ENCODE data around the gene ASPG. TPM values are rescaled to one million over a fixed set of nuclear protein-coding genes. Genes with fewer than 3 reads are reported as not detected.

Gene ASPG
- total and polyA plus RNA-seq, 2 experiments from 2014 or later, result 5.9 to 20.3 TPM

DNA sequence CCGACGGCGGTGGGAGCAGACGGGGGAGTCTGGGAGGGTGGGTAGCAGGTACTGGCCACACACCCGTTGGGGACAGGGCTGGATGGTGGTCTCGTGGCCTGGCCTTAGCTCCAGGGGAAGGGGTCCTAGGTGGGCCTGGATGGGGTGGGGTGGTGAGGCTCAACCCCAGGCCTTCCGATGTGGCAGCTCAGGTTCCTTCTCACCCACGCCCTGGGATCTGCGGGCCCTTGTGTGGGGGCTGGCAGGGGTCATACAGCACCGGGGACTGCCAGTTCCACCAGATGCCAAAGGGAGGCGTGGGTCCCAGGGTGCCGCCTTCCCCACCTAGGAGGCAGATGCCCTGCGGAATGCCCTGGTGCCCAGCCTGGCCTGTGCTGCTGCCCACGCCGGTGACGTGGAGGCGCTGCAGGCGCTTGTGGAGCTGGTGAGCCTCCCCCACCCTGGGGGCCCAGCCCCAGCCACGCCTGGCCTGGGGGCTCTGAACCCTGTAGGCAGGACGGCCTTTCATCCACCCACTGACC is 21.0 kb downstream of the ASPG start:
- Histone ChIP-seq H3K4me1 (ENCODE audit: insufficient read depth) (no peaks in the 10 kb centered on the region), H3K9me3 (ENCODE audit: low read depth) (no peaks in the 10 kb centered on the region), H3K4me2 (no peak overlapping the region), H4K20me1 (ENCODE audit: insufficient read depth, poor library complexity, severe bottlenecking) (no peaks in the 10 kb centered on the region), H3K79me2 (no peaks in the 10 kb centered on the region), H3K9me2 (replicated peaks; ENCODE audit: insufficient read depth) (no peaks in the 10 kb centered on the region), H3K27ac (no peak overlapping the region), H3K36me3 (replicated peaks; ENCODE audit: insufficient read depth, low read depth) (no peaks in the 10 kb centered on the region), H2AFZ (no peak overlapping the region), H3K4me3 (no peak overlapping the region), H3K27me3 (no peaks in the 10 kb centered on the region)
- 79% methylated on average over 3 of the region's 20 CpGs for WGBS (ENCODE audit: low lambda C conversion rate, missing lambda C conversion rate)
- no peak for DNase-seq (ENCODE audit: low spot score)
- no peak for TF ChIP-seq EZH2 (IDR thresholded peaks at IDR 0.05; ENCODE audit: borderline replicate concordance)
- no peak for TF ChIP-seq EZH2phosphoT487 (IDR thresholded peaks at IDR 0.05; ENCODE audit: low read depth, severe bottlenecking, unreplicated experiment)
- no peak for TF ChIP-seq CTCF (IDR thresholded peaks at IDR 0.05; ENCODE audit: poor library complexity)

DNA sequence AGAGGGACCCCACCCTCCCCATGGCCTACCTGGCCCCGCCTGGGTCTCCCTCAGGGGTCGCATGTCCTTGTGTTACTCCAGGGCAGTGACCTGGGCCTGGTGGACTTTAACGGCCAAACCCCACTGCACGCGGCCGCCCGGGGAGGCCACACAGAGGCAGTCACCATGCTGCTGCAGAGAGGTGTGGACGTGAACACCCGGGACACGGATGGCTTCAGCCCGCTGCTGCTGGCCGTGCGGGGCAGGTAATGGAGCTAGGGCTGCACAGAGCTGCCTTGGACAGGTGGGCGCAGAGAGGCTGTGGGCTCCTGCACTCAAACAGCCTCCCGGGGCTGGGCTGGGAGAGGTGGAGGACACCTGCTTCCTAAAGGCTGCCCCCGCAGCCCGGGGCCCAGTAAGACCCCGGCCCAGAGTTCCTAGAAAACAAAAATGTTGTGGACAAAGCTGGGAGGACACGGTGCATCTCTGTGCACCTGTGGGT is 21.6 kb downstream of the ASPG start:
- H3K36me3 ChIP-seq (replicated peaks; ENCODE audit: insufficient read depth, low read depth), result no peaks in the 10 kb centered on the region
- DNase-seq (ENCODE audit: low spot score), result no peak
- H3K27ac ChIP-seq, result no peak overlapping the region
- 88% methylated on average over 14 of the region's 19 CpGs for WGBS (ENCODE audit: low lambda C conversion rate, missing lambda C conversion rate)
- no peak for TF ChIP-seq EZH2 (IDR thresholded peaks at IDR 0.05; ENCODE audit: borderline replicate concordance)
- TF ChIP-seq EZH2phosphoT487 (IDR thresholded peaks at IDR 0.05; ENCODE audit: low read depth, severe bottlenecking, unreplicated experiment), result no peak
- TF ChIP-seq CTCF (IDR thresholded peaks at IDR 0.05; ENCODE audit: poor library complexity), result no peak
- no peaks in the 10 kb centered on the region for H3K79me2 ChIP-seq
- no peaks in the 10 kb centered on the region for H4K20me1 ChIP-seq (ENCODE audit: insufficient read depth, poor library complexity, severe bottlenecking)
- H2AFZ ChIP-seq, result no peak overlapping the region
- no peak overlapping the region for H3K4me3 ChIP-seq
- H3K4me2 ChIP-seq, result no peak overlapping the region
- H3K27me3 ChIP-seq, result no peaks in the 10 kb centered on the region
- no peaks in the 10 kb centered on the region for H3K4me1 ChIP-seq (ENCODE audit: insufficient read depth)
- H3K9me3 ChIP-seq (ENCODE audit: low read depth), result no peaks in the 10 kb centered on the region
- no peaks in the 10 kb centered on the region for H3K9me2 ChIP-seq (replicated peaks; ENCODE audit: insufficient read depth)

- H4K20me1 ChIP-seq (ENCODE audit: insufficient read depth, poor library complexity, severe bottlenecking), result no peaks in the 10 kb centered on the region
- no peak overlapping the region for H3K27ac ChIP-seq
- H2AFZ ChIP-seq, result no peak overlapping the region
- H3K27me3 ChIP-seq, result no peaks in the 10 kb centered on the region
- H3K36me3 ChIP-seq (replicated peaks; ENCODE audit: insufficient read depth, low read depth), result no peaks in the 10 kb centered on the region
- peak; percentile 68 for DNase-seq (ENCODE audit: low spot score)
- no peaks in the 10 kb centered on the region for H3K4me1 ChIP-seq (ENCODE audit: insufficient read depth)
- TF ChIP-seq CTCF (IDR thresholded peaks at IDR 0.05; ENCODE audit: poor library complexity), result no peak
- TF ChIP-seq EZH2 (IDR thresholded peaks at IDR 0.05; ENCODE audit: borderline replicate concordance), result no peak
- no peak for TF ChIP-seq EZH2phosphoT487 (IDR thresholded peaks at IDR 0.05; ENCODE audit: low read depth, severe bottlenecking, unreplicated experiment)
- no peaks in the 10 kb centered on the region for H3K79me2 ChIP-seq
- no peak overlapping the region for H3K4me2 ChIP-seq
- H3K4me3 ChIP-seq, result no peak overlapping the region
- H3K9me2 ChIP-seq (replicated peaks; ENCODE audit: insufficient read depth), result no peaks in the 10 kb centered on the region
- H3K9me3 ChIP-seq (ENCODE audit: low read depth), result no peaks in the 10 kb centered on the region
- WGBS (ENCODE audit: low lambda C conversion rate, missing lambda C conversion rate), result 75% methylated on average over 28 of the region's 32 CpGs
Observed at GRCh38 chr14:104107611-104108569, 22.4 kb downstream of the ASPG start.

All from hepatocyte (in vitro differentiated cells).